Calu3 (cell line): ENCODE data around the gene TBCEL. TPM values are rescaled to one million over a fixed set of nuclear protein-coding genes. Genes with fewer than 3 reads are reported as not detected.

Source experiments
- BruUV-seq: library from RNA; stranded (reverse); fragments of 400-500 nt; replicated peaks from 2 replicates; lab custom pipeline; 2021; lab: Mats Ljungman, UMichigan
- CTCF ChIA-PET: fragments of 300-600 bp; sonication (Branson Sonifier 250); formaldehyde crosslinking; loops from one replicate; lab custom pipeline; 2022; ENCODE audit warnings: antibody characterized with exemption; lab: Charles Lee
- DNase-seq: peaks from one replicate; pipeline ENCODE4 v3.0.0; 2022
- H3K27ac Mint-ChIP-seq: one replicate; pipeline ENCODE4 v1.8.0; 2022; ENCODE audit warnings: mixed read lengths; ENCODE audit not compliant: unreplicated experiment
- H3K27me3 Mint-ChIP-seq: one replicate; pipeline ENCODE4 v1.8.0; 2022; ENCODE audit warnings: mixed read lengths; ENCODE audit not compliant: unreplicated experiment
- H3K36me3 Mint-ChIP-seq: one replicate; pipeline ENCODE4 v1.8.0; 2022; ENCODE audit warnings: mild to moderate bottlenecking, moderate library complexity, mixed read lengths; ENCODE audit not compliant: insufficient read depth, unreplicated experiment
- H3K4me1 Mint-ChIP-seq: one replicate; pipeline ENCODE4 v1.8.0; 2022; ENCODE audit warnings: mild to moderate bottlenecking, low read depth, mixed read lengths; ENCODE audit not compliant: unreplicated experiment
- H3K4me3 Mint-ChIP-seq: one replicate; pipeline ENCODE4 v1.8.0; 2022; ENCODE audit warnings: mild to moderate bottlenecking, low read depth, moderate library complexity, mixed read lengths; ENCODE audit not compliant: unreplicated experiment
- H3K9me3 Mint-ChIP-seq: one replicate; pipeline ENCODE4 v1.8.0; 2022; ENCODE audit warnings: low read depth, mixed read lengths; ENCODE audit not compliant: unreplicated experiment
- CTCF ChIP-seq: fragments of 200-600 bp; IDR thresholded peaks from one replicate; pipeline ENCODE4 v1.8.0; 2022; ENCODE audit warnings: antibody characterized with exemption; ENCODE audit not compliant: unreplicated experiment
- intact Hi-C: fragments of 100-400 bp; cut with micrococcal nuclease; formaldehyde crosslinking; loops from one replicate; pipeline ENCODE4 v1.10.0; 2022; ENCODE audit not compliant: unreplicated experiment
- total RNA-seq: library from RNA; stranded (reverse); gene quantifications from 2 replicates; pipeline ENCODE4 v1.2.3, GENCODE V29; 2022

The TBCEL gene
- total RNA-seq, 1 experiment from 2014 or later: 0.80 TPM

- Mint-ChIP-seq H3K4me3 (no peak overlapping the region), H3K27me3 (no peaks in the 10 kb centered on the region), H3K4me1 (no peaks in the 10 kb centered on the region), H3K27ac (no peak overlapping the region), H3K9me3 (no peaks in the 10 kb centered on the region), H3K36me3 (no peaks in the 10 kb centered on the region)
- no peak for DNase-seq
- TF ChIP-seq CTCF: no peak
- intact Hi-C loops: no loop called here
- BruUV-seq: no TSS peak
- CTCF ChIA-PET: no interaction called here
These were observed 31.2 kb downstream of the TBCEL start for GRCh38 chr11:121055076-121055475.

- Mint-ChIP-seq H3K9me3 (no peaks in the 10 kb centered on the region), H3K4me3 (no peak overlapping the region), H3K36me3 (no peaks in the 10 kb centered on the region), H3K4me1 (no peaks in the 10 kb centered on the region), H3K27ac (no peak overlapping the region), H3K27me3 (no peaks in the 10 kb centered on the region)
- no peak for TF ChIP-seq CTCF
- no TSS peak for BruUV-seq
- DNase-seq: no peak
- intact Hi-C loops: no loop called here
- CTCF ChIA-PET: no interaction called here
These were observed 34.0 kb downstream of the TBCEL start for GRCh38 chr11:121057922-121058321.

GRCh38 chr11:121058941-121059340 is 35.0 kb downstream of the TBCEL start:
- H3K9me3 Mint-ChIP-seq: no peaks in the 10 kb centered on the region
- no peaks in the 10 kb centered on the region for H3K27me3 Mint-ChIP-seq
- CTCF ChIA-PET: no interaction called here
- H3K27ac Mint-ChIP-seq: no peak overlapping the region
- no peak for TF ChIP-seq CTCF
- intact Hi-C loops: no loop called here
- no peak for DNase-seq
- no peaks in the 10 kb centered on the region for H3K36me3 Mint-ChIP-seq
- H3K4me1 Mint-ChIP-seq: no peaks in the 10 kb centered on the region
- no TSS peak for BruUV-seq
- no peak overlapping the region for H3K4me3 Mint-ChIP-seq

GRCh38 chr11:121059605-121060004 is 35.7 kb downstream of the TBCEL start:
- no TSS peak for BruUV-seq
- Mint-ChIP-seq H3K27me3 (no peaks in the 10 kb centered on the region), H3K36me3 (no peaks in the 10 kb centered on the region), H3K9me3 (no peaks in the 10 kb centered on the region), H3K4me1 (no peaks in the 10 kb centered on the region), H3K27ac (no peak overlapping the region), H3K4me3 (no peak overlapping the region)
- intact Hi-C loops: no loop called here
- CTCF ChIA-PET: no interaction called here
- no peak for DNase-seq
- no peak for TF ChIP-seq CTCF

- CTCF ChIA-PET: no interaction called here
- no peak overlapping the region for H3K4me3 Mint-ChIP-seq
- no peak overlapping the region for H3K27ac Mint-ChIP-seq
- no TSS peak for BruUV-seq
- H3K9me3 Mint-ChIP-seq: peaks cover 2% of the 10 kb centered on the region
- no peaks in the 10 kb centered on the region for H3K4me1 Mint-ChIP-seq
- no peaks in the 10 kb centered on the region for H3K36me3 Mint-ChIP-seq
- H3K27me3 Mint-ChIP-seq: no peaks in the 10 kb centered on the region
- TF ChIP-seq CTCF: no peak
- no peak for DNase-seq
- intact Hi-C loops: no loop called here
These were observed 39.8 kb downstream of the TBCEL start for GRCh38 chr11:121063728-121064127.
